GM18909 (cell line): ENCODE results near the gene STARD9.
"Not testable (repeated sequence)": the region's sequence is repeated elsewhere in the genome, so short reads cannot be mapped to it uniquely, and the experiment has no call there.

Experiments used
- ATAC-seq: cut with Tn5 transposase; IDR thresholded peaks from one replicate; pipeline ENCODE4 v1.9.1; 2021; ENCODE audit warnings: mild to moderate bottlenecking; ENCODE audit not compliant: unreplicated experiment, poor library complexity

The STARD9 gene

GRCh38 chr15:42575188-42576039 is at the start of gene STARD9:
Gene STARD9, plus strand, starts transcription at chr15:42575606. Its CDS starts 110 bp downstream, at chr15:42575716.
- peak; percentile 94 for ATAC-seq

GRCh38 chr15:42528970-42529369 is 46.4 kb upstream of the STARD9 start:
- no peak for ATAC-seq

- ATAC-seq, result no peak
Measured at GRCh38 chr15:42533246-42533645, 42.2 kb upstream of the STARD9 start.

- no peak for ATAC-seq
Measured at GRCh38 chr15:42544853-42545629, 30.4 kb upstream of the STARD9 start.

GRCh38 chr15:42547918-42548248 is 27.5 kb upstream of the STARD9 start:
- ATAC-seq, result no peak

GRCh38 chr15:42548249-42549031 is 27.0 kb upstream of the STARD9 start, which contains the start of the genes HAUS2 and LRRC57:
Gene HAUS2, plus strand, starts transcription at chr15:42548838. Its CDS starts 35 bp downstream, at chr15:42548873.
Gene LRRC57, minus strand, starts transcription at chr15:42548793. Its CDS starts 359 bp downstream, at chr15:42548434.
- peak; percentile 88 for ATAC-seq

- peak; percentile 29 for ATAC-seq
Measured at GRCh38 chr15:42549032-42549491, 26.3 kb upstream of the STARD9 start.

- ATAC-seq, result no peak
Measured at GRCh38 chr15:42549741-42550392, 25.5 kb upstream of the STARD9 start.

GRCh38 chr15:42553554-42553953 is 21.9 kb upstream of the STARD9 start:
- ATAC-seq, result no peak

- not testable (repeated sequence) for ATAC-seq
Measured at GRCh38 chr15:42556550-42557207, 18.7 kb upstream of the STARD9 start.

- no peak for ATAC-seq
Measured at GRCh38 chr15:42558739-42559138, 16.7 kb upstream of the STARD9 start.

- ATAC-seq, result no peak
Measured at GRCh38 chr15:42576040-42576594, 711 bp downstream of the STARD9 start.

- ATAC-seq, result no peak
Measured at GRCh38 chr15:42576776-42577175, 1.4 kb downstream of the STARD9 start.

- no peak for ATAC-seq
Measured at GRCh38 chr15:42577514-42578031, 2.2 kb downstream of the STARD9 start.

- ATAC-seq, result no peak
Measured at GRCh38 chr15:42578984-42579537, 3.7 kb downstream of the STARD9 start.

- ATAC-seq, result peak; percentile 78
Measured at GRCh38 chr15:42581272-42581730, 5.9 kb downstream of the STARD9 start.

- no peak for ATAC-seq
Measured at GRCh38 chr15:42582569-42583375, 7.4 kb downstream of the STARD9 start.
